SK-N-SH (cell line): ENCODE measurements around the gene CCDC17.

Experiments used
- CHD2 ChIP-seq: fragments of 150-350 bp; IDR thresholded peaks from 2 replicates; pipeline ENCODE4 v1.6.1; 2018; ENCODE audit warnings: low read length; ENCODE audit not compliant: partially characterized antibody
- EP300 ChIP-seq, 2 experiments: IDR thresholded peaks; 2 replicates each; pipeline versions ENCODE4 v1.4.0 to v1.6.1; 2012; ENCODE audit warnings: borderline replicate concordance in 1 of 2, low read depth in 1 of 2, low read length in 1 of 2
- JUND ChIP-seq: IDR thresholded peaks from 2 replicates; pipeline ENCODE4 v1.4.0; 2012
- RAD21 ChIP-seq: IDR thresholded peaks from 2 replicates; pipeline ENCODE4 v1.6.1; 2012; ENCODE audit warnings: mild to moderate bottlenecking, low read length
- RCOR1 ChIP-seq: fragments of 150-350 bp; IDR thresholded peaks from 2 replicates; pipeline ENCODE4 v1.6.1; 2017; ENCODE audit warnings: antibody characterized with exemption, low read length
- RFX5 ChIP-seq: IDR thresholded peaks from 2 replicates; pipeline ENCODE4 v1.6.1; 2012; ENCODE audit warnings: mild to moderate bottlenecking, improper control_type of control experiment, low read length
- RXRA ChIP-seq: IDR thresholded peaks from 2 replicates; pipeline ENCODE4 v1.4.0; 2012; ENCODE audit warnings: low read depth, mild to moderate bottlenecking, borderline replicate concordance
- TAF1 ChIP-seq: IDR thresholded peaks from 2 replicates; pipeline ENCODE4 v1.6.1; 2012; ENCODE audit warnings: low read depth, mild to moderate bottlenecking, low read length, moderate library complexity, borderline replicate concordance
- YY1 ChIP-seq: IDR thresholded peaks from 2 replicates; pipeline ENCODE4 v1.4.0; 2012; ENCODE audit warnings: low read depth, mild to moderate bottlenecking
- TF ChIP-seq, protein P1 (sequence below): fragments of 200-600 bp; sonication (generic); IDR thresholded peaks from 2 replicates; pipeline ENCODE4 v1.6.1; 2017; ENCODE audit warnings: antibody characterized with exemption, mild to moderate bottlenecking, moderate library complexity
- TF ChIP-seq, protein P2 (sequence below): IDR thresholded peaks from 2 replicates; pipeline ENCODE4 v1.4.0; 2012; ENCODE audit warnings: low read depth, borderline replicate concordance
- TF ChIP-seq, protein P3 (sequence below): IDR thresholded peaks from 2 replicates; pipeline ENCODE4 v1.6.1; 2012; ENCODE audit warnings: mild to moderate bottlenecking, low read depth, low read length, moderate library complexity
- TF ChIP-seq, protein P4 (sequence below): IDR thresholded peaks from 2 replicates; pipeline ENCODE4 v1.4.0; 2012; ENCODE audit warnings: low read depth

DNA sequence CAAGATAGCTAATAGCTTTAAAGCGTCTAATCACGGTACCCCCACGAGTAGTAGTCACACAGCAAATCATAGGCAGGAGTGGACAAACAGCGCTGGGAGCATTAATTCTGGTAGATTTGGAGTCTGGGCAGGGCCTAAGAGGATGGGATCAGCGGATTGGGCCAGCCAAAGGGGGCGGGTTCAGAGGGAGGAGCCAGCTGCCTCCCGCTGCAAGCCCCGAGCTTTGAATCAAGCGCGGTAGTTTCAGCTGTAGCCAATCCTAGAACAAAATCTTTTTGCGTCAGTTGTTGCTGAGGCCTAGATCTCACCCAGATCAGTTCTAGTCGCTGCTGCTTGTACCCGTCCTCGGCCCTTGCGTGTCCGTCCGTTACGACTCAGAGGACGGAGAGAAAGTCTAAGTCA, 40.6 kb downstream of the CCDC17 start:
- TF ChIP-seq RXRA (no peak), CHD2 (peak; percentile 58), EP300 (IDR thresholded peaks at IDR 0.05; ENCODE audit: borderline replicate concordance in 1 of 2, low read depth in 1 of 2, low read length in 1 of 2) (no peak), JUND (no peak), TAF1 (no peak), RFX5 (peak; percentile 99), YY1 (no peak), RCOR1 (no peak), RAD21 (no peak)
- TF ChIP-seq, protein P1, sequence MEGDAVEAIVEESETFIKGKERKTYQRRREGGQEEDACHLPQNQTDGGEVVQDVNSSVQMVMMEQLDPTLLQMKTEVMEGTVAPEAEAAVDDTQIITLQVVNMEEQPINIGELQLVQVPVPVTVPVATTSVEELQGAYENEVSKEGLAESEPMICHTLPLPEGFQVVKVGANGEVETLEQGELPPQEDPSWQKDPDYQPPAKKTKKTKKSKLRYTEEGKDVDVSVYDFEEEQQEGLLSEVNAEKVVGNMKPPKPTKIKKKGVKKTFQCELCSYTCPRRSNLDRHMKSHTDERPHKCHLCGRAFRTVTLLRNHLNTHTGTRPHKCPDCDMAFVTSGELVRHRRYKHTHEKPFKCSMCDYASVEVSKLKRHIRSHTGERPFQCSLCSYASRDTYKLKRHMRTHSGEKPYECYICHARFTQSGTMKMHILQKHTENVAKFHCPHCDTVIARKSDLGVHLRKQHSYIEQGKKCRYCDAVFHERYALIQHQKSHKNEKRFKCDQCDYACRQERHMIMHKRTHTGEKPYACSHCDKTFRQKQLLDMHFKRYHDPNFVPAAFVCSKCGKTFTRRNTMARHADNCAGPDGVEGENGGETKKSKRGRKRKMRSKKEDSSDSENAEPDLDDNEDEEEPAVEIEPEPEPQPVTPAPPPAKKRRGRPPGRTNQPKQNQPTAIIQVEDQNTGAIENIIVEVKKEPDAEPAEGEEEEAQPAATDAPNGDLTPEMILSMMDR: no peak
- TF ChIP-seq, protein P2, sequence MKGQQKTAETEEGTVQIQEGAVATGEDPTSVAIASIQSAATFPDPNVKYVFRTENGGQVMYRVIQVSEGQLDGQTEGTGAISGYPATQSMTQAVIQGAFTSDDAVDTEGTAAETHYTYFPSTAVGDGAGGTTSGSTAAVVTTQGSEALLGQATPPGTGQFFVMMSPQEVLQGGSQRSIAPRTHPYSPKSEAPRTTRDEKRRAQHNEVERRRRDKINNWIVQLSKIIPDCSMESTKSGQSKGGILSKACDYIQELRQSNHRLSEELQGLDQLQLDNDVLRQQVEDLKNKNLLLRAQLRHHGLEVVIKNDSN: no peak
- TF ChIP-seq, protein P3, sequence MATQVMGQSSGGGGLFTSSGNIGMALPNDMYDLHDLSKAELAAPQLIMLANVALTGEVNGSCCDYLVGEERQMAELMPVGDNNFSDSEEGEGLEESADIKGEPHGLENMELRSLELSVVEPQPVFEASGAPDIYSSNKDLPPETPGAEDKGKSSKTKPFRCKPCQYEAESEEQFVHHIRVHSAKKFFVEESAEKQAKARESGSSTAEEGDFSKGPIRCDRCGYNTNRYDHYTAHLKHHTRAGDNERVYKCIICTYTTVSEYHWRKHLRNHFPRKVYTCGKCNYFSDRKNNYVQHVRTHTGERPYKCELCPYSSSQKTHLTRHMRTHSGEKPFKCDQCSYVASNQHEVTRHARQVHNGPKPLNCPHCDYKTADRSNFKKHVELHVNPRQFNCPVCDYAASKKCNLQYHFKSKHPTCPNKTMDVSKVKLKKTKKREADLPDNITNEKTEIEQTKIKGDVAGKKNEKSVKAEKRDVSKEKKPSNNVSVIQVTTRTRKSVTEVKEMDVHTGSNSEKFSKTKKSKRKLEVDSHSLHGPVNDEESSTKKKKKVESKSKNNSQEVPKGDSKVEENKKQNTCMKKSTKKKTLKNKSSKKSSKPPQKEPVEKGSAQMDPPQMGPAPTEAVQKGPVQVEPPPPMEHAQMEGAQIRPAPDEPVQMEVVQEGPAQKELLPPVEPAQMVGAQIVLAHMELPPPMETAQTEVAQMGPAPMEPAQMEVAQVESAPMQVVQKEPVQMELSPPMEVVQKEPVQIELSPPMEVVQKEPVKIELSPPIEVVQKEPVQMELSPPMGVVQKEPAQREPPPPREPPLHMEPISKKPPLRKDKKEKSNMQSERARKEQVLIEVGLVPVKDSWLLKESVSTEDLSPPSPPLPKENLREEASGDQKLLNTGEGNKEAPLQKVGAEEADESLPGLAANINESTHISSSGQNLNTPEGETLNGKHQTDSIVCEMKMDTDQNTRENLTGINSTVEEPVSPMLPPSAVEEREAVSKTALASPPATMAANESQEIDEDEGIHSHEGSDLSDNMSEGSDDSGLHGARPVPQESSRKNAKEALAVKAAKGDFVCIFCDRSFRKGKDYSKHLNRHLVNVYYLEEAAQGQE: no peak
- TF ChIP-seq, protein P4, sequence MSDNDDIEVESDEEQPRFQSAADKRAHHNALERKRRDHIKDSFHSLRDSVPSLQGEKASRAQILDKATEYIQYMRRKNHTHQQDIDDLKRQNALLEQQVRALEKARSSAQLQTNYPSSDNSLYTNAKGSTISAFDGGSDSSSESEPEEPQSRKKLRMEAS: no peak
